K562 (cell line): ENCODE measurements around the gene FOXP4. TPM values are rescaled to one million over a fixed set of nuclear protein-coding genes. Genes with fewer than 3 reads are reported as not detected.

Experiments
- ATAC-seq: fragments of 200-7000 bp; cut with Tn5 transposase; 3 replicates; pipeline ENCODE4 v1.9.1; 2020; ENCODE audit warnings: moderate library complexity
- BruUV-seq: library from RNA; stranded (reverse); fragments of 400-500 nt; replicated peaks from 2 replicates; lab custom pipeline; 2021; lab: Mats Ljungman, UMichigan
- CTCF ChIA-PET: fragments of 300-600 bp; formaldehyde crosslinking; extraction: SDS; loops from one replicate; lab custom pipeline; 2021; ENCODE audit warnings: low intra/inter-chr PET ratio; lab: Yijun Ruan, JAX
- POLR2A ChIA-PET: fragments of 300-600, 350-650 bp; sonication (Branson Sonifier 250); formaldehyde crosslinking; extraction: SDS; loops from one replicate; lab custom pipeline; 2021; ENCODE audit warnings: antibody characterized with exemption, inconsistent platforms; lab: Yijun Ruan, JAX
- DNase-seq, 4 experiments: peaks; one replicate each; pipeline versions ENCODE4 v3.0.0 to v3.0.0-alpha.2; 2011 to 2018; ENCODE audit warnings: low spot score in 3 of 4, mixed read lengths in 3 of 4; ENCODE audit errors: extremely low read depth in 1 of 4
- FAIRE-seq: peaks from 2 replicates; lab custom pipeline; 2011; peaks lifted over from hg19 to GRCh38; lab: Jason Lieb, UNC
- H2AFZ ChIP-seq: 2 replicates; pipeline ENCODE4 v1.6.0; 2011; ENCODE audit warnings: low read depth, low read length, control low read depth, inconsistent platforms
- H3K27ac ChIP-seq: fragments of 200-600 bp; 3 replicates; pipeline ENCODE4 v1.8.0; 2011; ENCODE audit warnings: low read depth, mild to moderate bottlenecking, control low read depth, inconsistent platforms, low read length, moderate library complexity, mixed read lengths; ENCODE audit errors: extremely low read depth
- H3K27me3 ChIP-seq, 2 experiments: fragments of 300-600 bp in 1 of 2; 2 replicates in 1 of 2; 3 replicates in 1 of 2; pipeline versions ENCODE4 v1.6.0 to v1.8.0; 2011; ENCODE audit warnings: inconsistent platforms in 2 of 2, low read length in 2 of 2, mild to moderate bottlenecking in 1 of 2, mixed read lengths in 1 of 2, moderate library complexity in 1 of 2; ENCODE audit not compliant: control insufficient read depth in 2 of 2, insufficient read depth in 2 of 2
- H3K36me3 ChIP-seq: fragments of 300-600 bp; 3 replicates; pipeline ENCODE4 v1.8.0; 2011; ENCODE audit warnings: mild to moderate bottlenecking, low read length, inconsistent platforms; ENCODE audit not compliant: control insufficient read depth, insufficient read depth
- H3K4me1 ChIP-seq, 2 experiments: fragments of 200-600 bp in 1 of 2; replicated peaks in 1 of 2; 2 replicates in 1 of 2; 3 replicates in 1 of 2; pipeline versions ENCODE4 v1.5.1 to v1.8.0; 2011; ENCODE audit warnings: inconsistent platforms in 2 of 2, low read length in 2 of 2, mild to moderate bottlenecking in 1 of 2, mixed read lengths in 1 of 2, moderate library complexity in 1 of 2; ENCODE audit not compliant: control insufficient read depth in 2 of 2, insufficient read depth in 2 of 2
- H3K4me2 ChIP-seq: 2 replicates; pipeline ENCODE4 v1.6.1; 2011; ENCODE audit warnings: low read length, control low read depth, inconsistent platforms, mixed read lengths; ENCODE audit not compliant: insufficient read depth
- H3K4me3 ChIP-seq: fragments of 200-600 bp; sonication (generic), shearing (Covaris generic); 2 replicates; pipeline ENCODE4 v1.5.1; 2016; ENCODE audit warnings: control low read depth, inconsistent platforms
- H3K79me2 ChIP-seq: fragments of 200-600 bp; 3 replicates; pipeline ENCODE4 v1.8.0; 2011; ENCODE audit warnings: low read length, inconsistent platforms; ENCODE audit not compliant: control insufficient read depth, insufficient read depth
- H3K9ac ChIP-seq, 2 experiments: 2 replicates each; pipeline versions ENCODE4 v1.6.0 to v1.6.1; 2011; ENCODE audit warnings: low read depth in 2 of 2, low read length in 2 of 2, control low read depth in 1 of 2, inconsistent platforms in 1 of 2, mild to moderate bottlenecking in 1 of 2, mixed read lengths in 1 of 2; ENCODE audit not compliant: insufficient read depth in 1 of 2
- H3K9me1 ChIP-seq: one replicate; pipeline ENCODE4 v1.6.0; 2011; ENCODE audit warnings: inconsistent platforms, mild to moderate bottlenecking, low read length, moderate library complexity; ENCODE audit not compliant: control insufficient read depth, insufficient read depth
- H3K9me3 ChIP-seq: replicated peaks from 2 replicates; pipeline ENCODE4 v1.5.1; 2011; ENCODE audit warnings: low read depth, low read length, inconsistent platforms; ENCODE audit not compliant: control insufficient read depth, insufficient read depth
- H4K20me1 ChIP-seq: replicated peaks from 2 replicates; pipeline ENCODE4 v1.6.1; 2011; ENCODE audit warnings: low read length, inconsistent platforms, mixed read lengths; ENCODE audit not compliant: control insufficient read depth, insufficient read depth
- ESRRA ChIP-seq: fragments of 450-650 bp; IDR thresholded peaks from 2 replicates; pipeline ENCODE4 v1.6.1; 2014; ENCODE audit warnings: low read depth, mild to moderate bottlenecking, moderate library complexity, borderline replicate concordance
- JUND ChIP-seq, 2 experiments: IDR thresholded peaks; 2 replicates in 1 of 2; 3 replicates in 1 of 2; pipeline ENCODE4 v1.6.1; 2011; ENCODE audit warnings: borderline replicate concordance in 2 of 2, low read depth in 2 of 2, low read length in 2 of 2, improper control_type of control experiment in 1 of 2, missing biosample characterization in 1 of 2, missing genetic modification characterization in 1 of 2, missing genetic modification reagents in 1 of 2
- ZNF830 ChIP-seq: fragments of 250-450 bp; sonication (Bioruptor Pico); IDR thresholded peaks from 2 replicates; pipeline ENCODE4 v1.5.0; 2021; ENCODE audit warnings: mild to moderate bottlenecking
- WGBS: fragments of 100-300 bp; shearing (Covaris generic); methylation state at CpG from one replicate; pipeline ENCODE4 v1.1.6; 2016; ENCODE audit warnings: low coverage, mixed read lengths; ENCODE audit not compliant: insufficient coverage; ENCODE audit errors: missing lambda C conversion rate; 5-methylcytosine and 5-hydroxymethylcytosine counted together
- in situ Hi-C: fragments of 300-500 bp; cut with MboI; formaldehyde crosslinking; loops from 4 replicates; pipeline ENCODE4 v1.15.0; 2018; ENCODE audit warnings: inconsistent platforms, mixed read lengths
- intact Hi-C: fragments of 100-400 bp; cut with micrococcal nuclease; formaldehyde crosslinking; loops from 2 replicates; pipeline ENCODE4 v1.14.2; 2022
- polyA plus RNA-seq, 8 experiments: library from polyadenylated mRNA; depleted of rRNA in 4 of 8; stranded (reverse) in 5 of 8; unstranded in 3 of 8; fragments of >200 nt; fragmentation: Nextera tagmentation in 2 of 8; fragmentation: Illumina TruSeq in 1 of 8; extraction: Ambion mirVana in 2 of 8; extraction: Trizol in 1 of 8; gene quantifications; 2 replicates each; pipeline versions ENCODE4 v1.2.1 to v1.2.3, GENCODE V29; 2011 to 2014; ENCODE audit warnings: inconsistent platforms in 1 of 8, missing spikeins in 1 of 8
- total RNA-seq, 7 experiments: library from RNA; depleted of rRNA in 6 of 7; stranded (reverse); fragments of >200 nt in 6 of 7; fragmentation: Illumina TruSeq in 2 of 7; extraction: Trizol in 2 of 7; gene quantifications; 2 replicates each; pipeline versions ENCODE4 v1.2.1 to v1.2.3, GENCODE V29; 2011 to 2021; ENCODE audit warnings: low replicate concordance in 1 of 7
- TF ChIP-seq, protein P1 (sequence below): fragments of 450-650 bp; IDR thresholded peaks from 2 replicates; pipeline ENCODE4 v1.6.1; 2016

Gene FOXP4
- total and polyA plus RNA-seq, 9 of the 15 experiments (the other 6 are each of a cell fraction or from before 2014, with no cell fraction given) = 0.11 to 29.4 (median 2.3) TPM

- H3K4me3 ChIP-seq = no peak overlapping the region
- no peaks in the 10 kb centered on the region for H3K79me2 ChIP-seq
- BruUV-seq = no TSS peak
- H3K9me3 ChIP-seq = no peaks in the 10 kb centered on the region
- no peaks in the 10 kb centered on the region for H3K9me1 ChIP-seq
- intact Hi-C loops (no loop called here), in situ Hi-C loops (no loop called here)
- H3K27ac ChIP-seq = no peak overlapping the region
- peaks cover 0 to 9% of the 10 kb centered on the region in 2 experiments; a peak in 3 of 5 replicates for H3K4me1 ChIP-seq
- TF ChIP-seq, protein P1, sequence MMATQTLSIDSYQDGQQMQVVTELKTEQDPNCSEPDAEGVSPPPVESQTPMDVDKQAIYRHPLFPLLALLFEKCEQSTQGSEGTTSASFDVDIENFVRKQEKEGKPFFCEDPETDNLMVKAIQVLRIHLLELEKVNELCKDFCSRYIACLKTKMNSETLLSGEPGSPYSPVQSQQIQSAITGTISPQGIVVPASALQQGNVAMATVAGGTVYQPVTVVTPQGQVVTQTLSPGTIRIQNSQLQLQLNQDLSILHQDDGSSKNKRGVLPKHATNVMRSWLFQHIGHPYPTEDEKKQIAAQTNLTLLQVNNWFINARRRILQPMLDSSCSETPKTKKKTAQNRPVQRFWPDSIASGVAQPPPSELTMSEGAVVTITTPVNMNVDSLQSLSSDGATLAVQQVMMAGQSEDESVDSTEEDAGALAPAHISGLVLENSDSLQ = 0 out of 2 replicates have a peak, but pooled peaks have one; percentile 23
- TF ChIP-seq JUND (IDR thresholded peaks at IDR 0.05; ENCODE audit: borderline replicate concordance, low read depth, low read length) = 0 out of 2 replicates have a peak, but pooled peaks have one; percentile 39
- peak; percentile 31; the same call in 1 of the 3 replicates for TF ChIP-seq JUND (tag; IDR thresholded peaks at IDR 0.05; ENCODE audit: borderline replicate concordance, low read depth, low read length)
- peak; percentile 86 for TF ChIP-seq ESRRA
- TF ChIP-seq ZNF830 (CRISPR knock-in tag) = no peak
- ChIA-PET CTCF (no interaction called here), POLR2A (interaction anchor here (0.7 to 1.3 kb wide), 2 partner anchors 20 to 337 kb away, joined by 4 to 6 read pairs; no protein-coding TSS in a partner anchor)
- H3K36me3 ChIP-seq = no peaks in the 10 kb centered on the region
- DNase-seq (no peak), FAIRE-seq (no peak), ATAC-seq (peak; percentile 21)
- no peak overlapping the region for H3K4me2 ChIP-seq
- 82% methylated on average over 4 of the region's 4 CpGs for WGBS
- H2AFZ ChIP-seq = no peak overlapping the region
- peaks cover 4% of the 10 kb centered on the region; the same call in 1 of the 2 replicates for H4K20me1 ChIP-seq
- H3K9ac ChIP-seq = peak overlapping the region in 1 of 2 experiments; percentile 35; a peak in 1 of 4 replicates
- H3K27me3 ChIP-seq = no peaks in the 10 kb centered on the region
Observed at GRCh38 chr6:41558033-41558807, 12.0 kb downstream of the FOXP4 start.
